ENCODE measurements around the gene NTPCR. TPM values are rescaled to one million over a fixed set of nuclear protein-coding genes. Genes with fewer than 3 reads are reported as not detected.
"Not testable (repeated sequence)": the region's sequence is repeated elsewhere in the genome, so short reads cannot be mapped to it uniquely, and the experiment has no call there.

The NTPCR gene
- total and polyA plus RNA-seq, 2 donors (not counting 3 experiments of a cell fraction or from before 2014, with no cell fraction given): 13.2 to 35.3 TPM

DNA sequence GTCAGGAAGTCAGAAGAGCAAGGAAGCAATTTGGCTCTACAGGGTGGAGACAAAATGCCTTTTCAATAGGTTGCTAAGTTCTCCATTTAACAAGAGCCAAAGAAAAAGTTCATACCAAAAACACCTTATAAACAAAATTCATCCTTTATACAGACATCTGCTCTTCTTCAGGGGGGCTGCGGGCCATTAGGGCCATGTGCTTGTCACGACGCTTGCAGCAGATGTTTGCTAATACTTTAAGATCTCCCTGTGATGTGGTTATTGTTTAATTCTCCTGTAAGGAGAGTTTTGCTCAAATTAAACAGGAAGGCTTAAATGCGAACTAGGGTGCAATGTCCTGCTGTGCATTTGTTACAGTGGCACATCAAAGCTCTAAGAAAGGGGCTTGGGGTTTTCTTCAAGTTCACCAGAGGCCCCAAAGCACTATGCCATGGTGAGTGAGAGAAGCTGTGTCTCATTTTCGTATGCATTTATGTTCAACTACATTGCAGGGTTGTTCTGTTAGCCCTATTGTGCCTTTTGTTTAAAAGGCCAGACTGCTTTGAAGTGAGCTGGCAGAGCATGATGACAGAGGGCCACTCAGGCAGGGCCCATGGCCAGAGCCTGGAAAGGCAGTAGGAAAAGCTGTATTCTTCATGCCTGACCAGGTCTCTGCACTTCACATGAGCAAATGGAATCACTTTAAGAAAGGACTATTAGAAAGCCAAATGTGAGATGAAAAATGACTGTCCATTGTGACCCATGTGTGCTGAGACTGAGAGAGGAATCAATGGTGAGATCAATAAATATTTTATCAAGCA, 24.8 kb upstream of the NTPCR start:
- FAIRE-seq (no peak), DNase-seq (ENCODE audit: low read depth, low spot score) (no peak)
- Histone ChIP-seq H3K9ac (replicated peaks; ENCODE audit: extremely low read depth, insufficient read depth, low read length) (no peak overlapping the region), H2AFZ (ENCODE audit: low read depth, low read length) (no peak overlapping the region), H3K4me2 (ENCODE audit: insufficient read depth, low read length) (no peak overlapping the region), H3K27ac (ENCODE audit: insufficient read depth, low read depth, low read length) (no peak overlapping the region), H3K9me1 (replicated peaks; ENCODE audit: control insufficient read depth, extremely low read depth, insufficient read depth, low read length) (no peaks in the 10 kb centered on the region), H3K4me3 (replicated peaks in 1 of 3; ENCODE audit: insufficient read depth in 1 of 3, low read depth in 1 of 3, low read length in 3 of 3) (no peak overlapping the region), H4K20me1 (replicated peaks; ENCODE audit: control insufficient read depth, extremely low read depth, insufficient read depth, low read length) (no peaks in the 10 kb centered on the region), H3K79me2 (ENCODE audit: control insufficient read depth, insufficient read depth, low read length) (no peaks in the 10 kb centered on the region), H3K4me1 (ENCODE audit: control insufficient read depth, extremely low read depth, insufficient read depth, low read length) (no peaks in the 10 kb centered on the region), H3K27me3 (ENCODE audit: control insufficient read depth in 2 of 2, insufficient read depth in 2 of 2, low read length in 2 of 2) (no peaks in the 10 kb centered on the region), H3K9me3 (replicated peaks; ENCODE audit: control insufficient read depth, insufficient read depth, low read length) (no peaks in the 10 kb centered on the region), H3K36me3 (ENCODE audit: control insufficient read depth in 2 of 2, extremely low read depth in 1 of 2, insufficient read depth in 2 of 2, low read length in 2 of 2) (no peaks in the 10 kb centered on the region)
- no peak for TF ChIP-seq POLR2A (IDR thresholded peaks at IDR 0.05; ENCODE audit: low read depth, low read length)
- no peak for TF ChIP-seq EZH2 (IDR thresholded peaks at IDR 0.05; ENCODE audit: borderline replicate concordance, low read depth, low read length, severe bottlenecking)
- TF ChIP-seq, protein P1, sequence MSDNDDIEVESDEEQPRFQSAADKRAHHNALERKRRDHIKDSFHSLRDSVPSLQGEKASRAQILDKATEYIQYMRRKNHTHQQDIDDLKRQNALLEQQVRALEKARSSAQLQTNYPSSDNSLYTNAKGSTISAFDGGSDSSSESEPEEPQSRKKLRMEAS (IDR thresholded peaks at IDR 0.05; ENCODE audit: insufficient read depth, insufficient read length): no peak
- no peak for TF ChIP-seq GATA2 (IDR thresholded peaks at IDR 0.05; ENCODE audit: insufficient read depth, insufficient read length, low read depth, low read length)
- no peak for TF ChIP-seq FOS (IDR thresholded peaks at IDR 0.05; ENCODE audit: borderline replicate concordance, insufficient read depth, low read length)
- no peak for TF ChIP-seq JUN (IDR thresholded peaks at IDR 0.05; ENCODE audit: borderline replicate concordance, insufficient read depth, insufficient read length, low read depth)
- TF ChIP-seq MYC (IDR thresholded peaks at IDR 0.05; ENCODE audit: low read depth, low read length): no peak
- TF ChIP-seq POLR2AphosphoS5 (IDR thresholded peaks at IDR 0.05; ENCODE audit: insufficient read depth, low read depth, low read length): no peak
- TF ChIP-seq, protein P2, sequence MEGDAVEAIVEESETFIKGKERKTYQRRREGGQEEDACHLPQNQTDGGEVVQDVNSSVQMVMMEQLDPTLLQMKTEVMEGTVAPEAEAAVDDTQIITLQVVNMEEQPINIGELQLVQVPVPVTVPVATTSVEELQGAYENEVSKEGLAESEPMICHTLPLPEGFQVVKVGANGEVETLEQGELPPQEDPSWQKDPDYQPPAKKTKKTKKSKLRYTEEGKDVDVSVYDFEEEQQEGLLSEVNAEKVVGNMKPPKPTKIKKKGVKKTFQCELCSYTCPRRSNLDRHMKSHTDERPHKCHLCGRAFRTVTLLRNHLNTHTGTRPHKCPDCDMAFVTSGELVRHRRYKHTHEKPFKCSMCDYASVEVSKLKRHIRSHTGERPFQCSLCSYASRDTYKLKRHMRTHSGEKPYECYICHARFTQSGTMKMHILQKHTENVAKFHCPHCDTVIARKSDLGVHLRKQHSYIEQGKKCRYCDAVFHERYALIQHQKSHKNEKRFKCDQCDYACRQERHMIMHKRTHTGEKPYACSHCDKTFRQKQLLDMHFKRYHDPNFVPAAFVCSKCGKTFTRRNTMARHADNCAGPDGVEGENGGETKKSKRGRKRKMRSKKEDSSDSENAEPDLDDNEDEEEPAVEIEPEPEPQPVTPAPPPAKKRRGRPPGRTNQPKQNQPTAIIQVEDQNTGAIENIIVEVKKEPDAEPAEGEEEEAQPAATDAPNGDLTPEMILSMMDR (IDR thresholded peaks at IDR 0.05; ENCODE audit: extremely low read depth in 1 of 2, insufficient read depth in 1 of 2, low read depth in 1 of 2, low read length in 2 of 2): no peak
- intact Hi-C loops (cut with micrococcal nuclease) (no loop called here), dilution Hi-C loops (cut with MboI; ENCODE audit: extremely low pct_ligation_motif_present, low sequenced_read_pairs) (no loop called here)
- ChIA-PET CTCF (interaction anchor here (0.7 to 1.2 kb wide), 2 partner anchors 10 to 13 kb away, joined by 3 to 4 read pairs; no protein-coding TSS in a partner anchor), POLR2A (no interaction called here)
- BruUV-seq (replicated peaks): no TSS peak

DNA sequence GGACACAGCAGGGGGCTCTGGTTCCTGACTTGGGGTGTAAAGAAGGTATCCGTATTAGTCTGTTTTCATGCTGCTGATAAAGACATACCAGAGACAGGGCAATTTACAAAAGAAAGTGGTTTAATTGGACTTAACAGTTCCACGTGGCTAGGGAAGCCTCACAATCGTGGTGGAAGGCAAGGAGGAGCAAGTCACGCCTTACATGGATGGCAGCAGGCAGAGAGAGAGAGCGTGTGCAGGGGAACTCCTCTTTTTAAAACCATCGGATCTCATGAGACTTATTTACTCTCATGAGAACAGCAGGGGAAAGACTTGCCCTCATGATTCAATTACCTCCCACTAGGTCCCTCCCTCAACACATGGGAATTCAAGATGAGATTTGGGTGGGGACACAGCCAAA, 23.2 kb upstream of the NTPCR start:
- H3K27me3 ChIP-seq (ENCODE audit: control insufficient read depth in 2 of 2, insufficient read depth in 2 of 2, low read length in 2 of 2); H3K9me1 ChIP-seq (replicated peaks; ENCODE audit: control insufficient read depth, extremely low read depth, insufficient read depth, low read length); FAIRE-seq; H4K20me1 ChIP-seq (replicated peaks; ENCODE audit: control insufficient read depth, extremely low read depth, insufficient read depth, low read length); H3K4me2 ChIP-seq (ENCODE audit: insufficient read depth, low read length); H3K79me2 ChIP-seq (ENCODE audit: control insufficient read depth, insufficient read depth, low read length); dilution Hi-C loops (cut with MboI; ENCODE audit: extremely low pct_ligation_motif_present, low sequenced_read_pairs); DNase-seq (ENCODE audit: low read depth, low spot score); BruUV-seq (replicated peaks); POLR2A ChIA-PET; H3K4me3 ChIP-seq (replicated peaks in 1 of 3; ENCODE audit: insufficient read depth in 1 of 3, low read depth in 1 of 3, low read length in 3 of 3); H3K27ac ChIP-seq (ENCODE audit: insufficient read depth, low read depth, low read length); H3K9me3 ChIP-seq (replicated peaks; ENCODE audit: control insufficient read depth, insufficient read depth, low read length); H3K4me1 ChIP-seq (ENCODE audit: control insufficient read depth, extremely low read depth, insufficient read depth, low read length); H3K9ac ChIP-seq (replicated peaks; ENCODE audit: extremely low read depth, insufficient read depth, low read length); H2AFZ ChIP-seq (ENCODE audit: low read depth, low read length); intact Hi-C loops (cut with micrococcal nuclease); H3K36me3 ChIP-seq (ENCODE audit: control insufficient read depth in 2 of 2, extremely low read depth in 1 of 2, insufficient read depth in 2 of 2, low read length in 2 of 2): not testable (repeated sequence)
- CTCF ChIA-PET: interaction anchor here (1.2 kb wide), 1 partner anchor 10 kb away, joined by 3 read pairs; no protein-coding TSS in a partner anchor
